Measurements from ENCODE around the gene ZNF628.

DNA sequence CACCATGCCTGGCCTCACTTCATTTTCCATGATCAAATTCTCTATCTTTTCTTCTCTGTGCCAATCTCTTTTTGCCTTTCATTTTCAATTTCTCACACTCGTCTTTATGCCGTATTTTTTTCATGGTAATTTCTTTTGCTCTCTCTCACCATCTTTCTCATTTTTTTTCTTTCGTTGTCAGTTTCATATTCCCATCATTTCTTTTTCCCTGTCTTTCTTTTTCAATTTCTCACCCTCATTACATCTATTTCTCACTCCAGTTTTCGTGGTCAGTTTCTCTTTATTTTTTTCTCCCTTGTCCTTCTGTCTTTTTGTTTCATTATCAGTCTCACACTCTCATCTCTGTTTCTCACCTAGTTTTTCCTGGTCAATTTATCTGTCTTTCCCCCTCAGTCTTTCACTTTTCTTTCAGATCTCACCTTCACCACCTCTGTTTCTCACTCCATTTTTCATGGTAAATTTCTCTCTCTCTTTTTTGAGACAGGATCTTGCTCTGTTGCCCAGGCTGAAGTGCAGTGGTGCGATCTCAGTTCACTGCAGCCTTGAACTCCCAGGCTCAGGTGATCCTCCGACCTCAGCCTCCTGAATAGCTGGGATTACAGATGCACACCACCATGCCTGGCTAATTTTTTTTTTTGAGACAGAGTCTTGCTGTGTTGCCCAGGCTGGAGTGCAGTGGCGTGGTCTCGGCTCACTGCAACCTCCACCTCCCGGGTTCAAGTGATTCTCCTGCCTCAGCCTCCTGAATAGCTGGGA is 26.0 kb downstream of the ZNF628 start:
- TF ChIP-seq, protein P1, sequence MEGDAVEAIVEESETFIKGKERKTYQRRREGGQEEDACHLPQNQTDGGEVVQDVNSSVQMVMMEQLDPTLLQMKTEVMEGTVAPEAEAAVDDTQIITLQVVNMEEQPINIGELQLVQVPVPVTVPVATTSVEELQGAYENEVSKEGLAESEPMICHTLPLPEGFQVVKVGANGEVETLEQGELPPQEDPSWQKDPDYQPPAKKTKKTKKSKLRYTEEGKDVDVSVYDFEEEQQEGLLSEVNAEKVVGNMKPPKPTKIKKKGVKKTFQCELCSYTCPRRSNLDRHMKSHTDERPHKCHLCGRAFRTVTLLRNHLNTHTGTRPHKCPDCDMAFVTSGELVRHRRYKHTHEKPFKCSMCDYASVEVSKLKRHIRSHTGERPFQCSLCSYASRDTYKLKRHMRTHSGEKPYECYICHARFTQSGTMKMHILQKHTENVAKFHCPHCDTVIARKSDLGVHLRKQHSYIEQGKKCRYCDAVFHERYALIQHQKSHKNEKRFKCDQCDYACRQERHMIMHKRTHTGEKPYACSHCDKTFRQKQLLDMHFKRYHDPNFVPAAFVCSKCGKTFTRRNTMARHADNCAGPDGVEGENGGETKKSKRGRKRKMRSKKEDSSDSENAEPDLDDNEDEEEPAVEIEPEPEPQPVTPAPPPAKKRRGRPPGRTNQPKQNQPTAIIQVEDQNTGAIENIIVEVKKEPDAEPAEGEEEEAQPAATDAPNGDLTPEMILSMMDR (IDR thresholded peaks at IDR 0.05) = no peak
- TF ChIP-seq POLR2A (IDR thresholded peaks at IDR 0.05) = no peak
